NCI-H1048 (cell line): ENCODE results near the gene TVP23A.
"Not testable (repeated sequence)": the region's sequence is repeated elsewhere in the genome, so short reads cannot be mapped to it uniquely, and the experiment has no call there.

Experiments
- DNase-seq: peaks from one replicate; lab custom pipeline; 2025; lab: John Stamatoyannopoulos, UW

The TVP23A gene

DNA sequence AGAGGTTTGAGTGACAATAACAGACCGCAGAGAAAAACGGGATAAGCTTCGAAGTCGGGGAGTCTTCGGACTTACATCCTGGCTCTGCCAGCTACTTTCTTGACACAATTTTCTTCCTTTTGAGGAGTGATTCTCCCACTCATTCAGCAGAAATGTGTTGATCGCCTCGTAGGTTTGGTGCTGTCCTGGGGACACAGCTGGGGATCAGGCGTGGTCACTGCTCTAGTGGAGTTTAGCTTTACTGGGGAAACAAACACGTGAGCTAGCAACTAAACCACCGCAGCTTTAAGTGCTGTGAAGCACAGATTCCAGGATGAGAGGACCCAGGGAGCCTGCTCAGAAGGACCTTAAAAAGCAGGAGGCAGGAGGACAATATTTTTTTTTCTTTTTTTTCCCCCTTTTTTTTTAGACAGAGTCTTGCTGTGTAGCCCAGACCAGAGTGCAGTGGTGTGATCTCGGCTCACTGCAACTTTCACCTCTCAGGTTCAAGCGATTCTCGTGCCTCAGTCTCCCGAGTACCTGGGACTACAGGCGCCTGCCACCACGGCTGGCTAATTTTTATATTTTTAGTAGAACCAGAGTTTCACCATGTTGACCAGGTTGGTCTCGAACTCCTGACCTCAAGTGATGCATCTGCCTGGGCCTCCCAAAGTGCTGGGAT lies 74.1 kb downstream of the TVP23A start:
- no peak for DNase-seq

DNA sequence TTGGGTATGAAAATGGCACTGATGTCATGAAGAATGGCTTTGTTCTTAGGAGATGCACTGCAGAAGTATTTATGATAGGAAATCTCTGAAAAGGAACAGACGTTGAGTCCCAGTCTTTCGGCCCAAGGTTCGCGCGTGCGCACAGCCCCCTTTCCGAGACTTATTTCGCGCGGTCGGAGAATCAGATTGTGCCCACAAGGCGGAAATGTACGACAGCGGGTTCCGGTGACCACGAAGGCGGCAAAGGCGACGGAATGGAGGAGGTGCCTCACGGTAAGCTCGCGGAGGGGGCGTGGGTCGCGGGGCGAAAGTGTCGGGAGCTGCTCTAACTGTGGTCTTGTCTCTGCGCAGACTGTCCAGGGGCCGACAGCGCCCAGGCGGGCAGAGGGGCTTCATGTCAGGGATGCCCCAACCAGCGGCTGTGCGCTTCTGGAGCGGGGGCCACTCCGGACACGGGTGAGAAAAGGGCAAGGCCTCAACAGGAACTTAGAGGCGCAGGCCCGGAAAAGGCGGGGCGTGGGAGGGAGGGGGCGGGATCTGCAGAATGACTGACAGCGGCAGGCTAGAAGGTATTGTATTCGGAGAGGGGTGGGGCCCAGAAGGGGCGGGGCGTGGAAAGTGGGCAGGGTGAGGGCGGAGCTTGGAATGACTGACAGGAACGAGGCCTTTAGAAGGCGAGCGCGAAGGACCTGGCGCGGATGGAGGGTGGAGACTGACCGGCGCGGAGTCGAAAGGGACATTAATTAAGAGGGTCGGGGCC lies 74.8 kb downstream of the TVP23A start, which contains the start of gene NUBP1:
TSS of gene NUBP1 (plus strand) at position 233 of the 760 bp plus-strand sequence. CDS start at position 255, 22 bp downstream.
- peak; percentile 54 for DNase-seq

DNA sequence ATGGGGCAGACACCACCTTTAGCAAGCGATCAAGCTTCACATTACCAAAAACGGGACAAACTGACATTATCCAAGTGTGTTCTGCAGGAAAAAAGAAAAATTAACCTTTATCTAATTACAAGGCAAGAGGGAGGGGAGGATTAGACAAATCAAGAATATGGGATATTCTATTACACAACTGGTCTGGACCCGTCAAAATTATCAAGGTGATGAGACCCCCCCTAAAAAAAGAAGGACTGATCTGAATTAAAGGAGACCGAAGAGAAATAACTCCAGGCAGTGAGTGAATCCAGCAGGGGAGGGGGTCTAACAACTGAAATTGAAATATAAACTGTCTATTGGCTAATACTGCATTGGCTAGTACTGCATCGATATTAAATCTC lies 75.4 kb downstream of the TVP23A start:
- DNase-seq, result no peak

GRCh38 chr16:10741844-10742243 lies 76.8 kb downstream of the TVP23A start:
- no peak for DNase-seq

GRCh38 chr16:10741249-10741648 lies 77.3 kb downstream of the TVP23A start:
- DNase-seq, result not testable (repeated sequence)

GRCh38 chr16:10740845-10741208 lies 77.8 kb downstream of the TVP23A start:
- no peak for DNase-seq

GRCh38 chr16:10740000-10740844 lies 78.4 kb downstream of the TVP23A start:
- DNase-seq, result no peak

DNA sequence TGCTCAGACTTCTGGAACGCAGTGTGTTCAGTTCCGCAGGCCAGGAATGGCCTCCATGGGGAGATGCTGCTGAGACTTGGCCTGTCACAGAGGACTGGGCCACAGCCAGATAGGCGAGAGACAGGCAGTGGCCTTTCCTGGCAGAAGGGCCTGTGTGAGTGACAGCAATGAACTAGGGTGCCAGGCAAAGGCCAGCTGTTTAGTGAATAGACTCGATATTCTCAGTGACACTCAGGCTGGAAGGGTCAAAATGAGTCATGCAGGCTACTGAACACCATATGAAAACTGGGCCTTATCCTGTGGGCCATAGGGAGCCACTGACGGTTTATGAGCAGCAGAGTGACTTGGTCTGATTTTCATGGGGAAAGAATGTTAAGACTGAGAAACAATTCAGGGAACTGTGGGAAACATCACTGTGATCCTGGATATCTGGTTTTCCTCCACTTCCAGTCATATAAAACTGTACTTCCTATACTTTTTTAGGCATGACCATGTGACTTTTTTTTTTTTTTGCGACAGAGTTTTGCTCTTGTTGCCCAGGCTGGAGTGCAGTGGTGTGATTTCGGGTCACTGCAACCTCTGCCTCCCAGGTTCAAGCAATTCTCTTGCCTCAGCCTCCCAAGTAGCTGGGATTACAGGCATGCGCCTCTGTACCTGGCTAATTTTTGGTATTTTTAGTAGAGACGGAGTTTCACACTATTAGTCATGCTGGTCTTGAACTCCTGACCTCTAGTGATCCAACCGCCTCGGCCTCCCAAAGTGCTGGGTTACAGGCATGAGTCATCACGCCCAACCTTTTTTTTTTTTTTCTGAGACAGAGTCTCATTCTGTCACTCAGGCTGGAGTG lies 80.1 kb downstream of the TVP23A start:
- no peak for DNase-seq

DNA sequence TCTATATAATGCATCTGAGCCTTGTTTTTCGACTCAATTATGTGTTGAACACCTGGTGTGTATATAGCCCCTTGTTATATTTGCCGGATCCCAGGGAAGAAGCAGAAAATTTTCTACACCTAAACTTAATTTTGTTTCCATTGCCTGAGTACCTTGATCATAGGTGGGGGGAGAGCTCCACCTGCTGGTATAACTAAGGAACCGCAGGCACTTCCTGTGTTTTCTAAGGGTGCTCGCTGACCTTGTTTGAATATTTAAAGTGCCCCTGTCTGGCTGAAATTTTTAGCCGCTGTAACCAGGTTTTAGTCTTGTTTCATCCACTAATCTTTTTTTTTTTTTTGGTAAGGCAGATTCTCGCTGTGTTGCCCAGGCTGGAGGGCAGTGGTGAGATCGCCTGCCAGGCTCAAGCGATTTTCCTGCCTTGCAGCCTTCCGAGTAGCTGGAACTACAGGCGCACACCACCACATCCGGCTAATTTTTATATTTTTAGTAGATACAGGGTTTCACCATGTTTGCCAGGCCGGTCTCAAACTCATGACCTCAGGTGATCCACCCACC lies 81.4 kb downstream of the TVP23A start:
- no peak for DNase-seq

DNA sequence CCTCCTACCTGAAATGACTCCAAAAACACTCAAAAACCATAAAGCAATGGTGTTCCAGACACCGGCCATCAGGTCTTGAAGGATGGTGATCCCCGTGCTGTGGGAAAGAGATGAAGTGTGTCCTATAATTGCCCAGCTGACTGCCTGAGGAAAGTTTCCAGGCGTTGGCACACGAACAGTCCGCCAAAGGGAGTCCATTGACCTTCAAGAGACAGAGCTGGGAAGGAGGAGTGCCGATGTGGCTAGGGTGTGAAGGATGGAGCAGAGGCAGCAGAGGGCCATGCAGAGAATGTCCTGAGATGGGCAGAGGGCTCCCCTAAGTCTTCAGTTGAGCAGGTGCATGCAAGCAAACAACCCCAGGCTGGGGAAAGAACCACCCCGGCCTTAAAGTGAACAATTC lies 86.8 kb downstream of the TVP23A start:
- DNase-seq, result no peak

GRCh38 chr16:10729104-10730048 lies 89.2 kb downstream of the TVP23A start:
- DNase-seq, result no peak

DNA sequence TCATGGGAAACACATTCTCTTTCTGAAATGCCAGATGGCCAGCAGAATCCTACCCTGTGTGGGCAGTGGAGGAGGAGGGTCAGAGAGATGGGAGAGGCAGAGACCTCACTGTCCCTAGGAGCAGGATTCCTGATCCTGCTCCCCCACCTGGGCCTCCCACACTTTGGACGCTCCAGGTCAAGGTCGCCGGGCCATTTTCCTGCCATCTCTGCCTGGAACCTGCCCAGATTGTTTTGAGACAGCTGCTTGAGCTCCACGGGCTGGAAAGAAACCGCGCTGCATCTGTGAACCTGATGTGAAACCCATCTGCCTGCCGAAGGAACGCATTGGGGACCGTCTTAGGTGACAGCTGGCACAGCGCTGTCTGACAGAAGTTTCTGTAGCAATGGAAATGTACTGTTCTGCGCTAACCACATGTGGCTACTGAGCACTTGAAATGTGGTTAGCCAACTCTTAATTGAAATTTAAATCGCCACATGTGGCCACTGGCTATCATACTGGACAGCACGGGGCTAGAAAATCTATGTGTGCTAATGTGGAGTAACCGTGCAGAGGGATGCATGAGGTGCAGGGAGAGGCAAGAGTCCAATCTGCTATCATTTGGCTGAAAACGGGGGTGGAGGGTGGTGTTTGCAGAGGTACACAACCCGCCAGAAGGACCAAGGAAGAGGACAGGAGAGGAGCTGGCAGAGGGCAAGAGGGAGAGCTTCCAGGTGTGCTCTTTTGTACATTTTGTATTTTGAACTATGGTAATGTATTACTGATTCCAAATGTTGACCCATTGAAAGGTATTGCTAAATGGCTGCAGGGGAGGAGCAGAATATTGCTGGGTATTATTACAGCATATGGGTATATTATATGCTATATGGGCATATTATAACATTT lies 90.3 kb downstream of the TVP23A start:
- DNase-seq, result no peak
